Hematopoietic multipotent progenitor cell treated with erythropoietin and hydrocortisone succinate and interleukin-3 and kit ligand, for 8 days (in vitro differentiated cells): ENCODE results near the gene MED13L.
"Not testable (repeated sequence)": the region's sequence is repeated elsewhere in the genome, so short reads cannot be mapped to it uniquely, and the experiment has no call there.

Experiments
- DNase-seq: peaks from one replicate; pipeline ENCODE4 v3.0.0-alpha.2; 2015

MED13L gene

GRCh38 chr12:116148844-116149243, 128.6 kb downstream of the MED13L start:
- no peak for DNase-seq

- DNase-seq = no peak
These were observed 131.1 kb downstream of the MED13L start for GRCh38 chr12:116146386-116146785.

GRCh38 chr12:116145451-116145850, 132.0 kb downstream of the MED13L start:
- DNase-seq = no peak

GRCh38 chr12:116144384-116144783, 133.1 kb downstream of the MED13L start:
- no peak for DNase-seq

- no peak for DNase-seq
These were observed 133.6 kb downstream of the MED13L start for GRCh38 chr12:116143909-116144308.

GRCh38 chr12:116142936-116143898, 134.3 kb downstream of the MED13L start:
- DNase-seq = peak; percentile 67

- no peak for DNase-seq
These were observed 135.7 kb downstream of the MED13L start for GRCh38 chr12:116141833-116142162.

- peak; percentile 63 for DNase-seq
These were observed 136.2 kb downstream of the MED13L start for GRCh38 chr12:116141110-116141832.

GRCh38 chr12:116140529-116140928, 137.0 kb downstream of the MED13L start:
- DNase-seq = no peak

- no peak for DNase-seq
These were observed 138.7 kb downstream of the MED13L start for GRCh38 chr12:116138781-116139180.

GRCh38 chr12:116138364-116138763, 139.1 kb downstream of the MED13L start:
- DNase-seq = no peak

- DNase-seq = no peak
These were observed 140.2 kb downstream of the MED13L start for GRCh38 chr12:116137318-116137717.

- DNase-seq = no peak
These were observed 141.2 kb downstream of the MED13L start for GRCh38 chr12:116136340-116136739.

GRCh38 chr12:116135209-116135930, 142.1 kb downstream of the MED13L start:
- DNase-seq = peak; percentile 51

GRCh38 chr12:116133636-116134214, 143.8 kb downstream of the MED13L start:
- DNase-seq = no peak

- no peak for DNase-seq
These were observed 144.3 kb downstream of the MED13L start for GRCh38 chr12:116133149-116133548.

GRCh38 chr12:116131987-116132386, 145.5 kb downstream of the MED13L start:
- not testable (repeated sequence) for DNase-seq

- no peak for DNase-seq
These were observed 146.3 kb downstream of the MED13L start for GRCh38 chr12:116131176-116131575.

- DNase-seq = peak; percentile 62
These were observed 147.1 kb downstream of the MED13L start for GRCh38 chr12:116130431-116130830.

GRCh38 chr12:116128779-116129178, 148.7 kb downstream of the MED13L start:
- no peak for DNase-seq

- DNase-seq = no peak
These were observed 149.6 kb downstream of the MED13L start for GRCh38 chr12:116127859-116128258.

- no peak for DNase-seq
These were observed 150.9 kb downstream of the MED13L start for GRCh38 chr12:116126610-116127009.
